Endothelial cell of umbilical vein (primary cell): Measurements from ENCODE around the gene AGPS. TPM values are rescaled to one million over a fixed set of nuclear protein-coding genes. Genes with fewer than 3 reads are reported as not detected.

Experiments used
- BruUV-seq: library from RNA; stranded (reverse); fragments of 400-500 nt; replicated peaks from 2 replicates; lab custom pipeline; 2021; lab: Mats Ljungman, UMichigan
- CTCF ChIA-PET: fragments of 300-600, 350-600 bp; sonication (Branson Sonifier 250); formaldehyde crosslinking; loops from one replicate; lab custom pipeline; 2021; ENCODE audit warnings: antibody characterized with exemption, inconsistent platforms; lab: Charles Lee
- POLR2A ChIA-PET: fragments of 300-600, 350-600 bp; sonication (Branson Sonifier 250); formaldehyde crosslinking; loops from one replicate; lab custom pipeline; 2021; ENCODE audit warnings: antibody characterized with exemption, inconsistent platforms; lab: Charles Lee
- DNase-seq: peaks from one replicate; pipeline ENCODE4 v3.0.0-alpha.2; 2011; ENCODE audit warnings: low read depth, low spot score
- FAIRE-seq: peaks from 2 replicates; lab custom pipeline; 2011; peaks lifted over from hg19 to GRCh38; lab: Jason Lieb, UNC
- H2AFZ ChIP-seq: 2 replicates; pipeline ENCODE4 v1.6.0; 2012; ENCODE audit warnings: low read depth, low read length, control low read depth, inconsistent platforms
- H3K27ac ChIP-seq: 2 replicates; pipeline ENCODE4 v1.5.1; 2011; ENCODE audit warnings: low read depth, mild to moderate bottlenecking, control low read depth, low read length, moderate library complexity; ENCODE audit not compliant: insufficient read depth
- H3K27me3 ChIP-seq, 2 experiments: 2 replicates each; pipeline versions ENCODE4 v1.6.0 to v1.6.1; 2011; ENCODE audit warnings: low read length in 2 of 2, mixed read lengths in 1 of 2; ENCODE audit not compliant: control insufficient read depth in 2 of 2, insufficient read depth in 2 of 2
- H3K36me3 ChIP-seq, 2 experiments: 2 replicates in 1 of 2; 3 replicates in 1 of 2; pipeline ENCODE4 v1.5.1; 2011; ENCODE audit warnings: low read length in 2 of 2, mild to moderate bottlenecking in 1 of 2, moderate library complexity in 1 of 2; ENCODE audit not compliant: control insufficient read depth in 2 of 2, insufficient read depth in 2 of 2; ENCODE audit errors: extremely low read depth in 1 of 2
- H3K4me1 ChIP-seq: 3 replicates; pipeline ENCODE4 v1.5.1; 2011; ENCODE audit warnings: mild to moderate bottlenecking, low read length; ENCODE audit not compliant: control insufficient read depth, insufficient read depth; ENCODE audit errors: extremely low read depth
- H3K4me2 ChIP-seq: 2 replicates; pipeline ENCODE4 v1.6.1; 2011; ENCODE audit warnings: low read length, control low read depth, mixed read lengths; ENCODE audit not compliant: insufficient read depth
- H3K4me3 ChIP-seq, 3 experiments: fragments of 200-600 bp in 1 of 3; sonication (generic), shearing (Covaris generic) in 1 of 3; replicated peaks in 1 of 3; 2 replicates each; pipeline ENCODE4 v1.5.1; 2011 to 2016; ENCODE audit warnings: control low read depth in 3 of 3, low read length in 3 of 3, mild to moderate bottlenecking in 2 of 3, inconsistent platforms in 1 of 3, low read depth in 1 of 3, moderate library complexity in 1 of 3; ENCODE audit not compliant: insufficient read depth in 1 of 3
- H3K79me2 ChIP-seq: 2 replicates; pipeline ENCODE4 v1.6.0; 2012; ENCODE audit warnings: low read length, inconsistent platforms; ENCODE audit not compliant: control insufficient read depth, insufficient read depth
- H3K9ac ChIP-seq: replicated peaks from 2 replicates; pipeline ENCODE3; 2011; ENCODE audit warnings: low read length, control low read depth; ENCODE audit not compliant: insufficient read depth; ENCODE audit errors: extremely low read depth
- H3K9me1 ChIP-seq: replicated peaks from 3 replicates; pipeline ENCODE4 v1.6.0; 2011; ENCODE audit warnings: mild to moderate bottlenecking, low read length; ENCODE audit not compliant: control insufficient read depth, insufficient read depth; ENCODE audit errors: extremely low read depth
- H3K9me3 ChIP-seq: replicated peaks from 2 replicates; pipeline ENCODE4 v1.5.1; 2012; ENCODE audit warnings: low read length, inconsistent platforms; ENCODE audit not compliant: control insufficient read depth, insufficient read depth
- H4K20me1 ChIP-seq: replicated peaks from 2 replicates; pipeline ENCODE3; 2011; ENCODE audit warnings: mild to moderate bottlenecking, low read length; ENCODE audit not compliant: control insufficient read depth, insufficient read depth; ENCODE audit errors: extremely low read depth
- EZH2 ChIP-seq: IDR thresholded peaks from 2 replicates; pipeline ENCODE4 v1.6.1; 2012; ENCODE audit warnings: borderline replicate concordance, low read depth, mild to moderate bottlenecking, moderate library complexity, low read length, inconsistent platforms; ENCODE audit not compliant: severe bottlenecking
- FOS ChIP-seq: IDR thresholded peaks from 2 replicates; pipeline ENCODE4 v1.6.1; 2011; ENCODE audit warnings: mild to moderate bottlenecking, low read length, moderate library complexity, borderline replicate concordance; ENCODE audit not compliant: insufficient read depth
- GATA2 ChIP-seq: IDR thresholded peaks from 2 replicates; pipeline ENCODE4 v1.7.0; 2011; ENCODE audit warnings: low read depth, mild to moderate bottlenecking, moderate library complexity, mixed read lengths, low read length; ENCODE audit not compliant: insufficient read length, insufficient read depth
- JUN ChIP-seq: IDR thresholded peaks from 2 replicates; pipeline ENCODE4 v1.6.1; 2011; ENCODE audit warnings: borderline replicate concordance, low read depth; ENCODE audit not compliant: insufficient read length, insufficient read depth
- MYC ChIP-seq: IDR thresholded peaks from one replicate; pipeline ENCODE4 v1.6.1; 2011; ENCODE audit warnings: mild to moderate bottlenecking, low read depth, low read length
- POLR2A ChIP-seq: IDR thresholded peaks from 2 replicates; pipeline ENCODE4 v1.6.1; 2012; ENCODE audit warnings: low read depth, mild to moderate bottlenecking, control low read depth, low read length
- POLR2AphosphoS5 ChIP-seq: IDR thresholded peaks from 2 replicates; pipeline ENCODE4 v1.6.1; 2012; ENCODE audit warnings: low read depth, mild to moderate bottlenecking, control low read depth, low read length, moderate library complexity; ENCODE audit not compliant: insufficient read depth
- dilution Hi-C: fragments of 300-500 bp; cut with MboI; formaldehyde crosslinking; loops from one replicate; pipeline ENCODE4 v1.15.0; 2019; ENCODE audit warnings: low sequenced_read_pairs; ENCODE audit not compliant: extremely low pct_ligation_motif_present
- intact Hi-C: fragments of 100-400 bp; cut with micrococcal nuclease; formaldehyde crosslinking; loops from one replicate; pipeline ENCODE4 v1.10.0; 2022
- polyA plus RNA-seq, 4 experiments: library from polyadenylated mRNA; depleted of rRNA in 3 of 4; stranded (reverse) in 3 of 4; unstranded in 1 of 4; fragments of >200 nt; gene quantifications; 2 replicates each; pipeline versions ENCODE4 v1.2.1 to v1.2.3, GENCODE V29; 2011 to 2012; ENCODE audit warnings: missing spikeins in 1 of 4
- total RNA-seq: library from RNA; stranded (reverse); gene quantifications from 2 replicates; pipeline ENCODE4 v1.2.3, GENCODE V29; 2021
- TF ChIP-seq, protein P1 (sequence below): IDR thresholded peaks from 2 replicates; pipeline ENCODE4 v1.6.1; 2011; ENCODE audit not compliant: insufficient read depth, insufficient read length
- TF ChIP-seq, protein P2 (sequence below), 2 donors: IDR thresholded peaks; 1 replicate in 1 of 2; 2 replicates in 1 of 2; pipeline ENCODE4 v1.5.1; 2011; ENCODE audit warnings: low read length in 2 of 2, mild to moderate bottlenecking in 2 of 2, moderate library complexity in 2 of 2, control low read depth in 1 of 2, inconsistent platforms in 1 of 2, low read depth in 1 of 2; ENCODE audit not compliant: insufficient read depth in 1 of 2; ENCODE audit errors: extremely low read depth in 1 of 2

The AGPS gene
- total and polyA plus RNA-seq, 2 donors (not counting 3 experiments of a cell fraction or from before 2014, with no cell fraction given), result 10.1 to 96.5 TPM

DNA sequence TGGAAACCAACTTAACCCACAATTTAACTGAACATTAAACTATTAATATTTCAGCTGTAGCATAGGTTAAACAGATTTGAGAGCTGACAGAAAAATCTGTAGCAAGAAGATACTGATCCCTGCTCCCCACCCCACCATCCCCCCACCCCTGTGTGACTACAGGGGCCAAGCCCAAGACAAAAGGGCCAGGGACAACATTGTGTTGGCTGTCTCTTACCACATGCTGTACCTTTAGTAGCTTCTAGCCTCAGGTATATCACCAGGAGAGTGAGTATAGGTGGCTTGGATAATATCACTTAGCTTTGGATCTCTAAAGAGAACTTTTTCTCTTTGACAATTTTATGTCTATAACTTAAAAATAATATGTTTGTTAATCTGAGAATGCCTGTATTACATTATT lies 140.7 kb downstream of the AGPS start:
- Histone ChIP-seq H3K27me3 (no peaks in the 10 kb centered on the region), H3K9me1 (no peaks in the 10 kb centered on the region), H3K9me3 (no peaks in the 10 kb centered on the region), H4K20me1 (no peaks in the 10 kb centered on the region), H3K4me3 (no peak overlapping the region), H3K9ac (no peak overlapping the region), H3K36me3 (peaks cover 0 to 2% of the 10 kb centered on the region in 2 experiments), H3K4me2 (no peak overlapping the region), H3K27ac (no peak overlapping the region), H3K79me2 (no peaks in the 10 kb centered on the region), H2AFZ (no peak overlapping the region), H3K4me1 (no peaks in the 10 kb centered on the region)
- DNase-seq (no peak), FAIRE-seq (no peak)
- ChIA-PET CTCF (interaction anchor here (1.6 kb wide), 1 partner anchor 11 kb away, joined by 5 read pairs; no protein-coding TSS in a partner anchor), POLR2A (no interaction called here)
- TF ChIP-seq POLR2AphosphoS5, result no peak
- no peak for TF ChIP-seq MYC
- no peak for TF ChIP-seq POLR2A
- no peak for TF ChIP-seq EZH2
- TF ChIP-seq JUN, result no peak
- no peak for TF ChIP-seq GATA2
- TF ChIP-seq, protein P1, sequence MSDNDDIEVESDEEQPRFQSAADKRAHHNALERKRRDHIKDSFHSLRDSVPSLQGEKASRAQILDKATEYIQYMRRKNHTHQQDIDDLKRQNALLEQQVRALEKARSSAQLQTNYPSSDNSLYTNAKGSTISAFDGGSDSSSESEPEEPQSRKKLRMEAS, result no peak
- no peak for TF ChIP-seq FOS
- TF ChIP-seq, protein P2, sequence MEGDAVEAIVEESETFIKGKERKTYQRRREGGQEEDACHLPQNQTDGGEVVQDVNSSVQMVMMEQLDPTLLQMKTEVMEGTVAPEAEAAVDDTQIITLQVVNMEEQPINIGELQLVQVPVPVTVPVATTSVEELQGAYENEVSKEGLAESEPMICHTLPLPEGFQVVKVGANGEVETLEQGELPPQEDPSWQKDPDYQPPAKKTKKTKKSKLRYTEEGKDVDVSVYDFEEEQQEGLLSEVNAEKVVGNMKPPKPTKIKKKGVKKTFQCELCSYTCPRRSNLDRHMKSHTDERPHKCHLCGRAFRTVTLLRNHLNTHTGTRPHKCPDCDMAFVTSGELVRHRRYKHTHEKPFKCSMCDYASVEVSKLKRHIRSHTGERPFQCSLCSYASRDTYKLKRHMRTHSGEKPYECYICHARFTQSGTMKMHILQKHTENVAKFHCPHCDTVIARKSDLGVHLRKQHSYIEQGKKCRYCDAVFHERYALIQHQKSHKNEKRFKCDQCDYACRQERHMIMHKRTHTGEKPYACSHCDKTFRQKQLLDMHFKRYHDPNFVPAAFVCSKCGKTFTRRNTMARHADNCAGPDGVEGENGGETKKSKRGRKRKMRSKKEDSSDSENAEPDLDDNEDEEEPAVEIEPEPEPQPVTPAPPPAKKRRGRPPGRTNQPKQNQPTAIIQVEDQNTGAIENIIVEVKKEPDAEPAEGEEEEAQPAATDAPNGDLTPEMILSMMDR (IDR thresholded peaks at IDR 0.05; ENCODE audit: extremely low read depth in 1 of 2, insufficient read depth in 1 of 2, low read depth in 1 of 2, low read length in 2 of 2), result no peak
- intact Hi-C loops (no loop called here), dilution Hi-C loops (no loop called here)
- no TSS peak for BruUV-seq
